ENCODE measurements around the gene PPM1A.

The PPM1A gene

GRCh38 chr14:60328583-60328982, 79.6 kb downstream of the PPM1A start:
- Histone ChIP-seq H3K27ac (replicated peaks; ENCODE audit: low read length) (no peak overlapping the region), H3K4me1 (ENCODE audit: control insufficient read depth in 2 of 2, insufficient read depth in 1 of 2, low read depth in 1 of 2, low read length in 2 of 2) (peaks cover 2 to 10% of the 10 kb centered on the region in 2 donors), H3K18ac (ENCODE audit: low read length) (no peak overlapping the region), H3K9ac (ENCODE audit: low read depth, low read length, poor library complexity) (no peak overlapping the region), H4K91ac (ENCODE audit: low read depth, low read length, poor library complexity) (no peak overlapping the region), H3K14ac (ENCODE audit: low read length) (no peak overlapping the region), H3K9me3 (replicated peaks in 1 of 2; ENCODE audit: control insufficient read depth in 2 of 2, insufficient read depth in 1 of 2, low read depth in 1 of 2, low read length in 2 of 2) (no peaks in the 10 kb centered on the region), H3K79me1 (ENCODE audit: low read depth, low read length) (no peaks in the 10 kb centered on the region), H2BK5ac (ENCODE audit: low read length) (no peak overlapping the region), H3K4me3 (ENCODE audit: low read length in 2 of 2) (no peak overlapping the region), H3K27me3 (ENCODE audit: control insufficient read depth in 3 of 3, insufficient read depth in 3 of 3, low read depth in 1 of 3, low read length in 3 of 3) (peaks cover 0 to 61% (median 2%) of the 10 kb centered on the region in 3 experiments), H2BK120ac (ENCODE audit: low read depth, low read length) (no peak overlapping the region), H3K4me2 (ENCODE audit: insufficient read depth, low read length, poor library complexity, severe bottlenecking) (no peak overlapping the region), H3K4ac (ENCODE audit: low read length) (no peak overlapping the region), H3K23ac (ENCODE audit: low read depth, low read length, poor library complexity) (no peak overlapping the region), H2AFZ (ENCODE audit: low read length) (no peak overlapping the region), H2AK5ac (ENCODE audit: low read depth, low read length) (no peak overlapping the region), H2BK12ac (ENCODE audit: low read length) (no peak overlapping the region), H3K36me3 (replicated peaks in 1 of 2; ENCODE audit: control insufficient read depth in 2 of 2, insufficient read depth in 2 of 2, low read length in 2 of 2) (no peaks in the 10 kb centered on the region), H4K8ac (ENCODE audit: low read depth, low read length) (no peak overlapping the region), H2BK15ac (ENCODE audit: low read length) (no peak overlapping the region)
- no CpG with 5 or more reads among the region's 6 CpGs for WGBS, 2 donors (ENCODE audit: extremely low coverage in 2 of 2, insufficient read length in 2 of 2, insufficient replicate concordance in 1 of 2)
- no peak for DNase-seq (ENCODE audit: low spot score)

GRCh38 chr14:60329274-60329673, 80.3 kb downstream of the PPM1A start:
- Histone ChIP-seq H2AK5ac (ENCODE audit: low read depth, low read length) (no peak overlapping the region), H3K23ac (ENCODE audit: low read depth, low read length, poor library complexity) (no peak overlapping the region), H3K79me1 (ENCODE audit: low read depth, low read length) (no peaks in the 10 kb centered on the region), H3K9me3 (replicated peaks in 1 of 2; ENCODE audit: control insufficient read depth in 2 of 2, insufficient read depth in 1 of 2, low read depth in 1 of 2, low read length in 2 of 2) (no peaks in the 10 kb centered on the region), H3K18ac (ENCODE audit: low read length) (no peak overlapping the region), H3K27ac (replicated peaks; ENCODE audit: low read length) (no peak overlapping the region), H2BK15ac (ENCODE audit: low read length) (no peak overlapping the region), H2BK120ac (ENCODE audit: low read depth, low read length) (no peak overlapping the region), H3K14ac (ENCODE audit: low read length) (no peak overlapping the region), H3K4me3 (ENCODE audit: low read length in 2 of 2) (no peak overlapping the region), H4K8ac (ENCODE audit: low read depth, low read length) (no peak overlapping the region), H2AFZ (ENCODE audit: low read length) (no peak overlapping the region), H3K36me3 (replicated peaks in 1 of 2; ENCODE audit: control insufficient read depth in 2 of 2, insufficient read depth in 2 of 2, low read length in 2 of 2) (no peaks in the 10 kb centered on the region), H3K4ac (ENCODE audit: low read length) (no peak overlapping the region), H3K27me3 (ENCODE audit: control insufficient read depth in 3 of 3, insufficient read depth in 3 of 3, low read depth in 1 of 3, low read length in 3 of 3) (peaks cover 0 to 58% (median 2%) of the 10 kb centered on the region in 3 experiments), H2BK12ac (ENCODE audit: low read length) (no peak overlapping the region), H2BK5ac (ENCODE audit: low read length) (no peak overlapping the region), H3K9ac (ENCODE audit: low read depth, low read length, poor library complexity) (no peak overlapping the region), H4K91ac (ENCODE audit: low read depth, low read length, poor library complexity) (no peak overlapping the region), H3K4me2 (ENCODE audit: insufficient read depth, low read length, poor library complexity, severe bottlenecking) (no peak overlapping the region), H3K4me1 (ENCODE audit: control insufficient read depth in 2 of 2, insufficient read depth in 1 of 2, low read depth in 1 of 2, low read length in 2 of 2) (peaks cover 2 to 10% of the 10 kb centered on the region in 2 donors)
- no CpG with 5 or more reads among the region's 2 CpGs for WGBS, 2 donors (ENCODE audit: extremely low coverage in 2 of 2, insufficient read length in 2 of 2, insufficient replicate concordance in 1 of 2)
- DNase-seq (ENCODE audit: low spot score), result no peak

DNA sequence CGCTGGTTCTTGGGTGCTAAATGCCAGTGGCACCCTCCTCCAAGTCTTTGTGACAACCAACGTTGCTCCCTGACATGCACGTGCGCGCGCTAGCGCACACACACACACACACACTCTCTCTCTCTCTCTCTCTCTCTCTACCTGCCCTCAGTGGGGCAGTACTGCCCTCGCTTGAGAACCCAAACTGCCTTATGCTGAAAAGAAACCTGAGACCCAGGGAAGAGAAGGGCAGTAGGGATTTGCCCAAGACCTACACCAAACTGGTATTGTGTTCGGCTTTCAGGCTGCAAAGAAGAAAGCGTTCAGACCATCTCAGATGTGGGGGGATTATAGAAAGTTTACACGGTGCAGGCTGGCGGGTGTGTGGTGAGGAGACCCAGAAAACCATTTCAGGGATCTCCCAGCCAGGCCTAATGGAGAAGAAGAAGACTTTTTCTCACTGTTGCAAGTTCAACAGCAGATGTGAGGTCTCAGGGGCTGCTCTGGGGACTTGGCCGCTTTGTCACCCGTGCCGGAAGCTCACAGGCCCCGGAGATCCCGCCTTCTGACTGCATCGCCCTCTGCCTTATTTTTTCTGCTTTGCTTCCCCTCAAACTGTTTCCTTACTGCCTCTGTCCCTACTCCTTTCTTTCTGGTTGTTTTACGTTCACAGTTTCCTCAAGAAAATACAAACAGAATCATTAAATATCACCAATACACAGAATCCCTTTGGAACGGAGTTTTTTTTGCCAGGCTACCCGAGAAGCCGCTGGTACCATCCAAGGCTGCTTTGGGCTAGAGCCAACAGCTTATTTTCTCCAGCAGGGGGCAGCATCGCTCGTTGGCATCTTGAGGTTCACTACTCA, 82.4 kb downstream of the PPM1A start:
- H3K27ac ChIP-seq (replicated peaks; ENCODE audit: low read length), result no peak overlapping the region
- no peak overlapping the region for H3K9ac ChIP-seq (ENCODE audit: low read depth, low read length, poor library complexity)
- H3K18ac ChIP-seq (ENCODE audit: low read length), result no peak overlapping the region
- H3K79me1 ChIP-seq (ENCODE audit: low read depth, low read length), result no peaks in the 10 kb centered on the region
- no CpG with 5 or more reads among the region's 24 CpGs for WGBS, 2 donors (ENCODE audit: extremely low coverage in 2 of 2, insufficient read length in 2 of 2, insufficient replicate concordance in 1 of 2)
- no peaks in the 10 kb centered on the region for H3K36me3 ChIP-seq (replicated peaks in 1 of 2; ENCODE audit: control insufficient read depth in 2 of 2, insufficient read depth in 2 of 2, low read length in 2 of 2)
- H3K23ac ChIP-seq (ENCODE audit: low read depth, low read length, poor library complexity), result no peak overlapping the region
- no peak overlapping the region for H2BK120ac ChIP-seq (ENCODE audit: low read depth, low read length)
- H2AFZ ChIP-seq (ENCODE audit: low read length), result peak overlapping the region; percentile 86
- peak overlapping the region; percentile 41 to 44 for H3K4me3 ChIP-seq (ENCODE audit: low read length in 2 of 2)
- H4K8ac ChIP-seq (ENCODE audit: low read depth, low read length), result no peak overlapping the region
- peak overlapping the region; percentile 67 for H3K4me2 ChIP-seq (ENCODE audit: insufficient read depth, low read length, poor library complexity, severe bottlenecking)
- H4K91ac ChIP-seq (ENCODE audit: low read depth, low read length, poor library complexity), result no peak overlapping the region
- peaks cover 0 to 46% (median 2%) of the 10 kb centered on the region in 3 experiments for H3K27me3 ChIP-seq (ENCODE audit: control insufficient read depth in 3 of 3, insufficient read depth in 3 of 3, low read depth in 1 of 3, low read length in 3 of 3)
- no peak overlapping the region for H2AK5ac ChIP-seq (ENCODE audit: low read depth, low read length)
- no peak overlapping the region for H2BK15ac ChIP-seq (ENCODE audit: low read length)
- no peak overlapping the region for H2BK12ac ChIP-seq (ENCODE audit: low read length)
- H3K4me1 ChIP-seq (ENCODE audit: control insufficient read depth in 2 of 2, insufficient read depth in 1 of 2, low read depth in 1 of 2, low read length in 2 of 2), result peaks cover 2 to 10% of the 10 kb centered on the region in 2 donors
- H3K4ac ChIP-seq (ENCODE audit: low read length), result no peak overlapping the region
- H3K14ac ChIP-seq (ENCODE audit: low read length), result no peak overlapping the region
- H2BK5ac ChIP-seq (ENCODE audit: low read length), result no peak overlapping the region
- peak; percentile 88 for DNase-seq (ENCODE audit: low spot score)
- no peaks in the 10 kb centered on the region for H3K9me3 ChIP-seq (replicated peaks in 1 of 2; ENCODE audit: control insufficient read depth in 2 of 2, insufficient read depth in 1 of 2, low read depth in 1 of 2, low read length in 2 of 2)

DNA sequence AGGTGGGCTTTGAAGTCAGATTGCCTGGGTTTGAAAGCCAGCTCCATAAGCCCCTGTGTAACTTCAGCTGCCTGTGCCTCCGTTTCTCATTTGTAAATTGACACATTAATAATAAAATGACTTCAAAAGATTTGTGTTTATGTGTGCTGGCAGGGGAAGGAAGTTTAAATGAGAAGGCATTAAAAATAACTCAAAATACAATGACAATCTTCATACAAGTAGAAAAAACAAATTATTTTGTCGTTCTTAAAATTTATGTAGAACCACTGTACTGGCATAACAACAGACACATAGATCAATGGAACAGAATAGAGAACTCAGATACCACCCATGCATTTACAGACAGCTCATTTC, 83.0 kb downstream of the PPM1A start:
- no peak overlapping the region for H3K18ac ChIP-seq (ENCODE audit: low read length)
- no peak overlapping the region for H3K14ac ChIP-seq (ENCODE audit: low read length)
- H3K79me1 ChIP-seq (ENCODE audit: low read depth, low read length), result no peaks in the 10 kb centered on the region
- no peak overlapping the region for H2BK15ac ChIP-seq (ENCODE audit: low read length)
- H3K4me3 ChIP-seq (ENCODE audit: low read length in 2 of 2), result peak overlapping the region in 1 of 2 donors; percentile 44
- peaks cover 2 to 10% of the 10 kb centered on the region in 2 donors for H3K4me1 ChIP-seq (ENCODE audit: control insufficient read depth in 2 of 2, insufficient read depth in 1 of 2, low read depth in 1 of 2, low read length in 2 of 2)
- WGBS, 2 donors (ENCODE audit: extremely low coverage in 2 of 2, insufficient read length in 2 of 2, insufficient replicate concordance in 1 of 2), result no CpG with 5 or more reads among the region's 2 CpGs
- H4K8ac ChIP-seq (ENCODE audit: low read depth, low read length), result no peak overlapping the region
- no peak overlapping the region for H2BK5ac ChIP-seq (ENCODE audit: low read length)
- H3K27me3 ChIP-seq (ENCODE audit: control insufficient read depth in 3 of 3, insufficient read depth in 3 of 3, low read depth in 1 of 3, low read length in 3 of 3), result peaks cover 0 to 40% (median 2%) of the 10 kb centered on the region in 3 experiments
- no peak overlapping the region for H3K23ac ChIP-seq (ENCODE audit: low read depth, low read length, poor library complexity)
- no peak overlapping the region for H3K4ac ChIP-seq (ENCODE audit: low read length)
- no peak for DNase-seq (ENCODE audit: low spot score)
- H2BK12ac ChIP-seq (ENCODE audit: low read length), result no peak overlapping the region
- no peak overlapping the region for H3K27ac ChIP-seq (replicated peaks; ENCODE audit: low read length)
- H2BK120ac ChIP-seq (ENCODE audit: low read depth, low read length), result no peak overlapping the region
- H3K9me3 ChIP-seq (replicated peaks in 1 of 2; ENCODE audit: control insufficient read depth in 2 of 2, insufficient read depth in 1 of 2, low read depth in 1 of 2, low read length in 2 of 2), result no peaks in the 10 kb centered on the region
- no peak overlapping the region for H2AK5ac ChIP-seq (ENCODE audit: low read depth, low read length)
- no peak overlapping the region for H4K91ac ChIP-seq (ENCODE audit: low read depth, low read length, poor library complexity)
- no peaks in the 10 kb centered on the region for H3K36me3 ChIP-seq (replicated peaks in 1 of 2; ENCODE audit: control insufficient read depth in 2 of 2, insufficient read depth in 2 of 2, low read length in 2 of 2)
- H3K4me2 ChIP-seq (ENCODE audit: insufficient read depth, low read length, poor library complexity, severe bottlenecking), result no peak overlapping the region
- peak overlapping the region; percentile 86 for H2AFZ ChIP-seq (ENCODE audit: low read length)
- no peak overlapping the region for H3K9ac ChIP-seq (ENCODE audit: low read depth, low read length, poor library complexity)

Data from neuronal stem cell (in vitro differentiated cells).